SJCRH30 (cell line): Measurements from ENCODE around the gene KDELR3. TPM values are rescaled to one million over a fixed set of nuclear protein-coding genes. Genes with fewer than 3 reads are reported as not detected.

Experiments
- DNase-seq, 2 experiments: peaks; one replicate each; pipeline ENCODE4 v3.0.0-alpha.2; 2015 to 2020
- H3K27ac ChIP-seq: fragments of 250-450 bp; sonication (Bioruptor Pico); 2 replicates; pipeline ENCODE4 v1.5.1; 2020; ENCODE audit warnings: mild to moderate bottlenecking, moderate library complexity
- H3K27me3 ChIP-seq: fragments of 250-450 bp; sonication (Bioruptor Pico); 2 replicates; pipeline ENCODE4 v1.5.1; 2020; ENCODE audit warnings: mild to moderate bottlenecking, moderate library complexity
- H3K36me3 ChIP-seq: fragments of 250-450 bp; sonication (Bioruptor Pico); 2 replicates; pipeline ENCODE4 v1.5.1; 2020; ENCODE audit warnings: mild to moderate bottlenecking, moderate library complexity
- H3K4me1 ChIP-seq: fragments of 250-450 bp; sonication (Bioruptor Pico); 2 replicates; pipeline ENCODE4 v1.5.1; 2020; ENCODE audit warnings: mild to moderate bottlenecking, moderate library complexity
- H3K4me3 ChIP-seq: fragments of 250-450 bp; sonication (Bioruptor Pico); 2 replicates; pipeline ENCODE4 v1.5.1; 2020; ENCODE audit warnings: mild to moderate bottlenecking, moderate library complexity
- H3K9me3 ChIP-seq: fragments of 250-450 bp; sonication (Bioruptor Pico); replicated peaks from 2 replicates; pipeline ENCODE4 v1.5.1; 2020; ENCODE audit warnings: mild to moderate bottlenecking, moderate library complexity
- total RNA-seq: library from RNA; depleted of rRNA; stranded (reverse); fragments of >200 nt; shearing (Covaris generic); gene quantifications from 2 replicates; pipeline ENCODE4 v1.2.3, GENCODE V29; 2014; rRNA removed

KDELR3 gene
- total RNA-seq, 1 experiment from 2014 or later, result 2.3 TPM

DNA sequence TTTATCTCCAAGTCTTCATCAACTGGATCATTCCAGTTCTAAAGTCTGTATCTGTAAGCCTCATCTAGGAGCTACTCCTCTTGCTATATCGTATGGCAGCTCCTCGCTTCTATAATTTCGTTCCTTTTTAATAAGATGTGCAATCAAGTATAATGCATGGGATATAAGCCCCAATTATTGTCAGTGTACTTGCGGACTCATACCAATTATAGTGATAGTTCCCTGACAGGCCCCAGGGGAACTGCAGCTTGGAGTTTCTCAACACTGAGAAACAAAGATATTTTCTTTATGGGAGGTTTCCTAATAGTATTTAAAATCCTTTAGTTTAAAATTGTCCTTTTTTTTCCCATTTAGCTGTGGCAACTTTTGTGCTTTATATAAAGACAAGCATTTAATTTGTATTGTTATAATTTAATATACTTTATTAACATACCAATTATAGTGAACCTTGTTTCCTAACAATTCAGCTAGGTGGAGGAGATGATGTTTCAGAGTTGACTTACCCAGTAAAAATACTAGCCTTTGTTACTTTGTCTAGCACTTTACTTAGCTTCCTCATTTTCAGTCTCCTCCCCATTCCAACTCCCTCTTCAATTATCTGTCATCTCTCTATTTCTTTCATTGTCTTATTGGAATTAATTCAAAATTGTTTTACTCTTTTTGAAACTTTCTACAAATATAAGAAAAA, 63.5 kb downstream of the KDELR3 start:
- no peak overlapping the region for H3K4me3 ChIP-seq
- no peak for DNase-seq
- 0 out of 2 replicates have a peak, but pooled peaks cover 5% of the 10 kb centered on the region for H3K27me3 ChIP-seq
- H3K36me3 ChIP-seq, result no peaks in the 10 kb centered on the region
- no peaks in the 10 kb centered on the region for H3K9me3 ChIP-seq
- no peaks in the 10 kb centered on the region for H3K4me1 ChIP-seq
- H3K27ac ChIP-seq, result no peak overlapping the region

Other genes with a start within 250 kb of the KDELR3 start
- gene TMEM184B, start 195.1 kb upstream of the KDELR3 start, total RNA-seq, result 16.9 and 18.7 TPM in 2 replicates
- gene CSNK1E, start 150.7 kb upstream of the KDELR3 start, total RNA-seq, result 142 and 143 TPM in 2 replicates
- 0.04 and 0.25 TPM in 2 replicates for gene KCNJ4, start 12.9 kb upstream of the KDELR3 start, total RNA-seq
- gene DDX17, start 38.2 kb downstream of the KDELR3 start, total RNA-seq, result 302 and 356 TPM in 2 replicates
- not detected in 2 replicates for gene DMC1, start 102.1 kb downstream of the KDELR3 start, total RNA-seq
- gene FAM227A, start 188.3 kb downstream of the KDELR3 start, total RNA-seq, result 0.47 and 0.66 TPM in 2 replicates
- 8.2 and 9.9 TPM in 2 replicates for gene CBY1, start 188.5 kb downstream of the KDELR3 start, total RNA-seq
- gene TOMM22, start 213.9 kb downstream of the KDELR3 start, total RNA-seq, result 79.0 and 84.3 TPM in 2 replicates
- gene JOSD1, start 232.8 kb downstream of the KDELR3 start, total RNA-seq, result 25.9 and 26.5 TPM in 2 replicates
- 27.2 and 28.1 TPM in 2 replicates for gene GTPBP1, start 237.8 kb downstream of the KDELR3 start, total RNA-seq